ENCODE results near the gene TP53I3. TPM values are rescaled to one million over a fixed set of nuclear protein-coding genes. Genes with fewer than 3 reads are reported as not detected.

The TP53I3 gene
- total RNA-seq, 4 donors from 2014 or later: 83.2 to 257 (median 128) TPM

DNA sequence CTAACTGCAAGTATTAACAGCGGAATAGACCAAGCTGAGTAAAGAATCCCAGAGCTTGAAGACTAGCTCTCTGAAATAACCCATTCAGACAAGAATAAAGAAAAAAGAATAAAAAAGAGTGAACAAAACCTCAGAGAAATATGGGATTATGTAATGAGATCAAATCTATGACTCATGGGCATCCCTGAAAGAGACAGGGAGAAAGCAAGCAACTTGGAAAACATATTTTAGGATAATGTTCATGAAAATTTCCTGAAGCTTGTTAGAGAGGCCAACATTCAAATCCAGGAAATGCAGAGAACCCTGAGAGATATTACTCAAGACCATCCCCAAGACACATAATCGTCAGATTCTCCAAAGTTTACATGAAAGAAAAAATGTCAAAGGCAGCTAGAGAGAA is 21.2 kb upstream of the TP53I3 start:
- in situ Hi-C loops (cut with MboI; ENCODE audit: low pct_ligation_motif_present in 1 of 4, low pct_unique_long_range_greater_than_20kb in 1 of 4, low sequenced_read_pairs in 3 of 4): no loop called here
- intact Hi-C loops (cut with DNase I; ENCODE audit: low total_unique reads): no loop called here
- Histone ChIP-seq H3K36me3 (no peaks in the 10 kb centered on the region), H3K4me1 (no peaks in the 10 kb centered on the region), H3K27me3 (no peaks in the 10 kb centered on the region), H3K27ac (no peak overlapping the region), H3K4me3 (no peak overlapping the region), H3K9me3 (peaks cover 0 to 4% of the 10 kb centered on the region in 2 donors)
- DNase-seq: no peak
- WGBS, 2 donors (ENCODE audit: low coverage in 1 of 2): 48 to 50% methylated on average over 2 of the region's 2 CpGs
- TF ChIP-seq EP300 (IDR thresholded peaks at IDR 0.05; ENCODE audit: low read depth) (no peak), POLR2AphosphoS5 (IDR thresholded peaks at IDR 0.05) (no peak), POLR2A (IDR thresholded peaks at IDR 0.05) (no peak)
- TF ChIP-seq, protein P1, sequence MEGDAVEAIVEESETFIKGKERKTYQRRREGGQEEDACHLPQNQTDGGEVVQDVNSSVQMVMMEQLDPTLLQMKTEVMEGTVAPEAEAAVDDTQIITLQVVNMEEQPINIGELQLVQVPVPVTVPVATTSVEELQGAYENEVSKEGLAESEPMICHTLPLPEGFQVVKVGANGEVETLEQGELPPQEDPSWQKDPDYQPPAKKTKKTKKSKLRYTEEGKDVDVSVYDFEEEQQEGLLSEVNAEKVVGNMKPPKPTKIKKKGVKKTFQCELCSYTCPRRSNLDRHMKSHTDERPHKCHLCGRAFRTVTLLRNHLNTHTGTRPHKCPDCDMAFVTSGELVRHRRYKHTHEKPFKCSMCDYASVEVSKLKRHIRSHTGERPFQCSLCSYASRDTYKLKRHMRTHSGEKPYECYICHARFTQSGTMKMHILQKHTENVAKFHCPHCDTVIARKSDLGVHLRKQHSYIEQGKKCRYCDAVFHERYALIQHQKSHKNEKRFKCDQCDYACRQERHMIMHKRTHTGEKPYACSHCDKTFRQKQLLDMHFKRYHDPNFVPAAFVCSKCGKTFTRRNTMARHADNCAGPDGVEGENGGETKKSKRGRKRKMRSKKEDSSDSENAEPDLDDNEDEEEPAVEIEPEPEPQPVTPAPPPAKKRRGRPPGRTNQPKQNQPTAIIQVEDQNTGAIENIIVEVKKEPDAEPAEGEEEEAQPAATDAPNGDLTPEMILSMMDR (IDR thresholded peaks at IDR 0.05): no peak

DNA sequence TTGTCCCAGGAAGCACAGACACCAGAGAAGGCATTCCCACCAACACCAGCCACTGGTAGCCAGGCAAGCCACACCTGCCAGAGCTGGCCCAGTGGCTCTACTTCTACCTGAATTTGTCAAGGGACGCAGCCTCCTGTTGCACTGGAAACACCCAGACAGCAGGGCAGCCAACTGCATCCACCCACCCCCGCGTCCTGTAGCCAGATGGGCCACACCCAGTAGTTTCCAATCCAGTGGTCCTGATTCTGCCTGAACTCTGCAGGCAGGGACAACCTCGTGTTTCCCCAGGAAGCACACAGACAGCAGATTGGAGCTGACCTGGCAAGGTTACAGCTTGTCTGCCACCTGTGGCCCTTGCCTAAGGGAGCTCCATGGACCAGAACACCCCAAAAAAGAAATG is 20.3 kb upstream of the TP53I3 start:
- intact Hi-C loops (cut with DNase I; ENCODE audit: low total_unique reads) (no loop called here), in situ Hi-C loops (cut with MboI; ENCODE audit: low pct_ligation_motif_present in 1 of 4, low pct_unique_long_range_greater_than_20kb in 1 of 4, low sequenced_read_pairs in 3 of 4) (no loop called here)
- no peaks in the 10 kb centered on the region for H3K36me3 ChIP-seq
- H3K27me3 ChIP-seq: no peaks in the 10 kb centered on the region
- H3K4me3 ChIP-seq: no peak overlapping the region
- no peaks in the 10 kb centered on the region for H3K4me1 ChIP-seq
- H3K9me3 ChIP-seq: peaks cover 0 to 4% of the 10 kb centered on the region in 2 donors
- DNase-seq: no peak
- H3K27ac ChIP-seq: no peak overlapping the region
- WGBS, 2 donors (ENCODE audit: low coverage in 1 of 2): 67% methylated on average over 4 of the region's 4 CpGs; no CpG with 5 or more reads in 1 of the 2 donors
- no peak for TF ChIP-seq POLR2AphosphoS5 (IDR thresholded peaks at IDR 0.05)
- TF ChIP-seq POLR2A (IDR thresholded peaks at IDR 0.05): no peak
- TF ChIP-seq EP300 (IDR thresholded peaks at IDR 0.05; ENCODE audit: low read depth): no peak
- TF ChIP-seq, protein P1 (IDR thresholded peaks at IDR 0.05): no peak

DNA sequence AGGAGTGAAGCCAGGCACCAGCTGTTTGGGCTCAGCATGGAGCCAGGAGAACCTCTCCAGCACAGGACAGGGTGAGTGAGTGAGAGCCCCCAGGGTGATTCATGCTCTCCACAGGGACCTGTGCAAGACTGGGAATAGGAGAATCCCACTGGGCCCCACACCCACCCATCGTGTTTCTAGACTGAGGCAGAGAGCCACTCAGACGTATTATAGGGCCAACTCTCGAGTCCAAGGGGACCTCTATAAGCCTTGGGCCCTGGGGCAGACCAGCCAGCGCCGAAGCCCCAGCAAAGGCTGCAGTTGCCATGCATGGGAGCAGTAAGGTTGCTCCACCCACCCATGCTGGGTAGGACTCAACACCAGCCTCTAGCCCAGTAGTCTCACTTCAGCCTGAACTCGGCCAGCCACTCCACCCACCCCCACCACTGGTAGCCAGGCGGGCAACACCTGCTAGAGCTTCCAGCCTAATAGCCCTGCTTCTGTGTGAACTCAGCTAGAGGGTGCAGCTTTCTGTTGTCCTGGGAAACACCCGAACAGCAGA is 19.5 kb upstream of the TP53I3 start:
- DNase-seq: no peak
- in situ Hi-C loops (cut with MboI; ENCODE audit: low pct_ligation_motif_present in 1 of 4, low pct_unique_long_range_greater_than_20kb in 1 of 4, low sequenced_read_pairs in 3 of 4): no loop called here
- no peak overlapping the region for H3K4me3 ChIP-seq
- intact Hi-C loops (cut with DNase I; ENCODE audit: low total_unique reads): no loop called here
- no peaks in the 10 kb centered on the region for H3K27me3 ChIP-seq
- peaks cover 0 to 4% of the 10 kb centered on the region in 2 donors for H3K9me3 ChIP-seq
- TF ChIP-seq POLR2A (IDR thresholded peaks at IDR 0.05): no peak
- no peak for TF ChIP-seq EP300 (IDR thresholded peaks at IDR 0.05; ENCODE audit: low read depth)
- no peak for TF ChIP-seq POLR2AphosphoS5 (IDR thresholded peaks at IDR 0.05)
- TF ChIP-seq, protein P1 (IDR thresholded peaks at IDR 0.05): no peak
- no peak overlapping the region for H3K27ac ChIP-seq
- H3K36me3 ChIP-seq: no peaks in the 10 kb centered on the region
- H3K4me1 ChIP-seq: no peaks in the 10 kb centered on the region
- WGBS, 2 donors (ENCODE audit: low coverage in 1 of 2): 98% methylated on average over 7 of the region's 8 CpGs; no CpG with 5 or more reads in 1 of the 2 donors

DNA sequence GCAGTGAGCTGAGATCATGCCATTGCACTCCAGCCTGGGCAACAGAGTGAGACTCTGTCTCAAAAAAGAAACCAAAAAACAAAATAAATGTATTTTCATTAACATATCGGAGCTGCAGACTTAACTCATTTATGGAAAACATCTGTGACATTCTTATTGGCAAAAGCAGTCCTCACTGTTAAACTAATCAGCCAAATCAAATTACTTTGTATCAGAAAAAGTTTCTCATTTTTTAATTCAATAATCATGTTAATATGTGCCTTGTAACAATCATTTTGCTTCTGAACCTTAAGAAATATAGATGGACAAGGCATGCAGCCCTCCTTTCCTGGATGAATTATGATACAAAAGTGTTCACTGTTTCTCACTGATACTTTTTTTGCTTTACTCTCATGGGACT is 18.0 kb upstream of the TP53I3 start:
- no peak for DNase-seq
- Histone ChIP-seq H3K36me3 (no peaks in the 10 kb centered on the region), H3K4me1 (no peaks in the 10 kb centered on the region), H3K9me3 (peaks cover 0 to 4% of the 10 kb centered on the region in 2 donors), H3K27me3 (no peaks in the 10 kb centered on the region), H3K27ac (no peak overlapping the region), H3K4me3 (no peak overlapping the region)
- in situ Hi-C loops (cut with MboI; ENCODE audit: low pct_ligation_motif_present in 1 of 4, low pct_unique_long_range_greater_than_20kb in 1 of 4, low sequenced_read_pairs in 3 of 4): no loop called here
- no peak for TF ChIP-seq POLR2A (IDR thresholded peaks at IDR 0.05)
- TF ChIP-seq EP300 (IDR thresholded peaks at IDR 0.05; ENCODE audit: low read depth): no peak
- TF ChIP-seq POLR2AphosphoS5 (IDR thresholded peaks at IDR 0.05): no peak
- TF ChIP-seq, protein P1 (IDR thresholded peaks at IDR 0.05): no peak
- 82 to 86% methylated on average over 1 of the region's 1 CpG for WGBS, 2 donors (ENCODE audit: low coverage in 1 of 2)
- intact Hi-C loops (cut with DNase I; ENCODE audit: low total_unique reads): no loop called here
